Endodermal cell (in vitro differentiated cells): Measurements from ENCODE around the gene PRPF19. TPM values are rescaled to one million over a fixed set of nuclear protein-coding genes. Genes with fewer than 3 reads are reported as not detected.

Experiments used
- DNase-seq: peaks from one replicate; pipeline ENCODE4 v3.0.0-alpha.2; 2017
- H3K27ac ChIP-seq: 2 replicates; pipeline ENCODE4 v1.5.1; 2013; ENCODE audit warnings: mild to moderate bottlenecking, low read depth, low read length, moderate library complexity
- H3K27me3 ChIP-seq: 2 replicates; pipeline ENCODE4 v1.6.1; 2013; ENCODE audit warnings: mild to moderate bottlenecking, low read length, moderate library complexity; ENCODE audit not compliant: insufficient read depth, control insufficient read depth, poor library complexity, severe bottlenecking
- H3K36me3 ChIP-seq: 2 replicates; pipeline ENCODE4 v1.7.0; 2013; ENCODE audit warnings: mild to moderate bottlenecking, low read length, moderate library complexity; ENCODE audit not compliant: control insufficient read depth, insufficient read depth
- H3K4me1 ChIP-seq: one replicate; pipeline ENCODE4 v1.7.0; 2013; ENCODE audit warnings: low read length; ENCODE audit not compliant: control insufficient read depth, insufficient read depth
- H3K4me3 ChIP-seq: 2 replicates; pipeline ENCODE4 v1.5.1; 2013; ENCODE audit warnings: mild to moderate bottlenecking, low read length, moderate library complexity
- H3K9ac ChIP-seq: 2 replicates; pipeline ENCODE4 v1.6.1; 2013; ENCODE audit warnings: mild to moderate bottlenecking, low read length, moderate library complexity; ENCODE audit not compliant: poor library complexity, severe bottlenecking; ENCODE audit errors: extremely low read depth
- H3K9me3 ChIP-seq: 2 replicates; pipeline ENCODE4 v1.6.1; 2013; ENCODE audit warnings: mild to moderate bottlenecking, low read length, moderate library complexity; ENCODE audit not compliant: control insufficient read depth
- H3K27ac Mint-ChIP-seq: 2 replicates; pipeline ENCODE4 v1.8.0; 2020; ENCODE audit warnings: mixed read lengths
- H3K27me3 Mint-ChIP-seq: 2 replicates; pipeline ENCODE4 v1.8.0; 2021; ENCODE audit warnings: mild to moderate bottlenecking, mixed read lengths; ENCODE audit not compliant: insufficient read depth
- H3K36me3 Mint-ChIP-seq: 2 replicates; pipeline ENCODE4 v1.8.0; 2020; ENCODE audit warnings: low read depth, mixed read lengths
- H3K4me1 Mint-ChIP-seq: 2 replicates; pipeline ENCODE4 v1.8.0; 2020; ENCODE audit warnings: mixed read lengths
- H3K4me3 Mint-ChIP-seq: 2 replicates; pipeline ENCODE4 v1.8.0; 2020; ENCODE audit warnings: mild to moderate bottlenecking, moderate library complexity, mixed read lengths
- H3K9me3 Mint-ChIP-seq: 2 replicates; pipeline ENCODE4 v1.8.0; 2020; ENCODE audit warnings: mild to moderate bottlenecking, mixed read lengths
- CTCF ChIP-seq: fragments of 200-600 bp; sonication (generic); conservative IDR thresholded peaks from 2 replicates; pipeline ENCODE4 v1.5.0; 2021; ENCODE audit warnings: antibody characterized with exemption, mild to moderate bottlenecking
- WGBS, 2 experiments: methylation state at CpG; one replicate each; pipeline versions ENCODE4 v1.1.5 to v1.1.7; 2013; ENCODE audit warnings: missing lambda C conversion rate in 2 of 2, mixed read lengths in 1 of 2; ENCODE audit not compliant: insufficient coverage in 1 of 2, insufficient read length in 1 of 2; 5-methylcytosine and 5-hydroxymethylcytosine counted together
- total RNA-seq, 2 donors: library from RNA; stranded (reverse); fragmentation: NEBNext Ultra II Directional in 1 of 2; extraction: Animal tissue kit (Norgen Biotek cat#: 25700) in 1 of 2; gene quantifications; 2 replicates in 1 of 2; 3 replicates in 1 of 2; pipeline ENCODE4 v1.2.1, GENCODE V29; 2021

Gene PRPF19
- total RNA-seq, 2 donors from 2014 or later: 106 to 109 TPM

- peak overlapping the region; percentile 78 for H3K27ac ChIP-seq
Observed at GRCh38 chr11:60924906-60925853, 18.8 kb upstream of the PRPF19 start.

GRCh38 chr11:60924110-60924905 lies 17.9 kb upstream of the PRPF19 start, which contains the start of gene TMEM132A:
Gene TMEM132A (plus strand): TSS chr11:60924460. CDS start chr11:60924634, 174 bp downstream.
- TF ChIP-seq CTCF: peak; percentile 41
- H3K9ac ChIP-seq: peak within 1 kb of the TSS; percentile 62
- Mint-ChIP-seq H3K4me3 (peak within 1 kb of the TSS; percentile 76), H3K4me1 (peaks cover 17% of the 10 kb centered on the region), H3K27ac (no peak within 1 kb of the TSS), H3K36me3 (peaks cover 51% of the 10 kb centered on the region), H3K27me3 (peaks cover 10% of the 10 kb centered on the region), H3K9me3 (no peaks in the 10 kb centered on the region)
- 0 to 1% methylated on average over 10 to 69 of the region's 69 CpGs for WGBS, 2 experiments
- H3K27ac ChIP-seq: peak within 1 kb of the TSS; percentile 78
- H3K36me3 ChIP-seq: peaks cover 46% of the 10 kb centered on the region
- peaks cover 8% of the 10 kb centered on the region for H3K4me1 ChIP-seq
- no peaks in the 10 kb centered on the region for H3K27me3 ChIP-seq
- H3K4me3 ChIP-seq: peak within 1 kb of the TSS; percentile 85
- DNase-seq: peak; percentile 94
- H3K9me3 ChIP-seq: no peaks in the 10 kb centered on the region

More at GRCh38 chr11:60924906-60925853, 18.8 kb upstream of the PRPF19 start:
- Histone ChIP-seq H3K36me3 (peaks cover 40% of the 10 kb centered on the region), H3K27me3 (no peaks in the 10 kb centered on the region), H3K4me3 (peak overlapping the region; percentile 85), H3K9ac (peak overlapping the region; percentile 62), H3K4me1 (peaks cover 8% of the 10 kb centered on the region), H3K9me3 (no peaks in the 10 kb centered on the region)
- peak overlapping the region; percentile 76 for H3K4me3 Mint-ChIP-seq
- H3K9me3 Mint-ChIP-seq: no peaks in the 10 kb centered on the region
- 0 to 5% methylated on average over 3 to 35 of the region's 35 CpGs for WGBS, 2 experiments
- TF ChIP-seq CTCF: no peak
- peaks cover 13% of the 10 kb centered on the region for H3K4me1 Mint-ChIP-seq
- H3K36me3 Mint-ChIP-seq: peaks cover 51% of the 10 kb centered on the region
- no peak overlapping the region for H3K27ac Mint-ChIP-seq
- H3K27me3 Mint-ChIP-seq: peaks cover 10% of the 10 kb centered on the region
- DNase-seq: peak; percentile 74

- Mint-ChIP-seq H3K27me3 (peaks cover 10% of the 10 kb centered on the region), H3K36me3 (peaks cover 49% of the 10 kb centered on the region), H3K4me3 (peak overlapping the region; percentile 76), H3K27ac (no peak overlapping the region), H3K4me1 (peaks cover 21% of the 10 kb centered on the region), H3K9me3 (no peaks in the 10 kb centered on the region)
- Histone ChIP-seq H3K4me3 (peak overlapping the region; percentile 53), H3K4me1 (peaks cover 8% of the 10 kb centered on the region), H3K27ac (no peak overlapping the region), H3K9me3 (no peaks in the 10 kb centered on the region), H3K36me3 (peaks cover 42% of the 10 kb centered on the region), H3K27me3 (no peaks in the 10 kb centered on the region), H3K9ac (no peak overlapping the region)
- no peak for TF ChIP-seq CTCF
- 69 to 87% methylated on average over 4 to 6 of the region's 6 CpGs for WGBS, 2 experiments
- DNase-seq: no peak
Observed at GRCh38 chr11:60923800-60924109, 17.4 kb upstream of the PRPF19 start.
